Ovary (tissue), 3 donors: ENCODE data around the gene CYP19A1.

ENCODE experiments used
- POLR2A ChIP-seq: fragments of 450-650 bp; IDR thresholded peaks from one replicate; pipeline ENCODE4 v1.6.1; 2017; ENCODE audit warnings: antibody characterized with exemption, mild to moderate bottlenecking, moderate library complexity
- TF ChIP-seq, protein P1 (sequence below), 3 donors: fragments of 450-650 bp in 2 of 3; fragments of 200-600 bp in 1 of 3; IDR thresholded peaks; one replicate each; pipeline versions ENCODE4 v1.5.1 to v1.8.0; 2016 to 2022; ENCODE audit warnings: antibody characterized with exemption in 3 of 3, mild to moderate bottlenecking in 1 of 3
- donor health status: DM: no; HTN: no; CAD: no.

DNA sequence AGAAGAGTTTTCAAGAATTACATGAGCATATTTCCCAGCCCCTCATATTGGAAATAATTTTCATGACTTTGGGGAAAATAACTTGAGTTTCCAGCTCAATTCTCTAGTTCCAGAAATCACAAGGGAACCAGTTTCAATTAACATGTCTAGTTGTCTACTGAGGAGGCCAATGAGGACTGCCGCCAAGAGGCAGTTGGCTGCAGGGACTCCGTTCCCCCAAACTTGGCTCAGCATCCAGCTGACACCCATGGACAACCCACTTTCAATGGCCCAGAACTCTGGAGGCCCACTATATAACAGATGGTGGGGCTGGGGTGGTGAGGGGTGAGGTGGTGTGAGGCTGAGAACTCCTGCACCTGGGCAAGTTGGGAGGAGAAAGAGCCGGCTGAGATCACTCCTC lies 157.2 kb downstream of the CYP19A1 start:
- TF ChIP-seq, protein P1, sequence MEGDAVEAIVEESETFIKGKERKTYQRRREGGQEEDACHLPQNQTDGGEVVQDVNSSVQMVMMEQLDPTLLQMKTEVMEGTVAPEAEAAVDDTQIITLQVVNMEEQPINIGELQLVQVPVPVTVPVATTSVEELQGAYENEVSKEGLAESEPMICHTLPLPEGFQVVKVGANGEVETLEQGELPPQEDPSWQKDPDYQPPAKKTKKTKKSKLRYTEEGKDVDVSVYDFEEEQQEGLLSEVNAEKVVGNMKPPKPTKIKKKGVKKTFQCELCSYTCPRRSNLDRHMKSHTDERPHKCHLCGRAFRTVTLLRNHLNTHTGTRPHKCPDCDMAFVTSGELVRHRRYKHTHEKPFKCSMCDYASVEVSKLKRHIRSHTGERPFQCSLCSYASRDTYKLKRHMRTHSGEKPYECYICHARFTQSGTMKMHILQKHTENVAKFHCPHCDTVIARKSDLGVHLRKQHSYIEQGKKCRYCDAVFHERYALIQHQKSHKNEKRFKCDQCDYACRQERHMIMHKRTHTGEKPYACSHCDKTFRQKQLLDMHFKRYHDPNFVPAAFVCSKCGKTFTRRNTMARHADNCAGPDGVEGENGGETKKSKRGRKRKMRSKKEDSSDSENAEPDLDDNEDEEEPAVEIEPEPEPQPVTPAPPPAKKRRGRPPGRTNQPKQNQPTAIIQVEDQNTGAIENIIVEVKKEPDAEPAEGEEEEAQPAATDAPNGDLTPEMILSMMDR (IDR thresholded peaks at IDR 0.05) = no peak
- TF ChIP-seq POLR2A = no peak
